ENCODE data around the gene IKZF4. TPM values are rescaled to one million over a fixed set of nuclear protein-coding genes. Genes with fewer than 3 reads are reported as not detected.

IKZF4 gene
- total and polyA plus RNA-seq, 2 of the 8 experiments (the other 6 are each of a cell fraction or from before 2014, with no cell fraction given), result 8.0 to 13.3 TPM

DNA sequence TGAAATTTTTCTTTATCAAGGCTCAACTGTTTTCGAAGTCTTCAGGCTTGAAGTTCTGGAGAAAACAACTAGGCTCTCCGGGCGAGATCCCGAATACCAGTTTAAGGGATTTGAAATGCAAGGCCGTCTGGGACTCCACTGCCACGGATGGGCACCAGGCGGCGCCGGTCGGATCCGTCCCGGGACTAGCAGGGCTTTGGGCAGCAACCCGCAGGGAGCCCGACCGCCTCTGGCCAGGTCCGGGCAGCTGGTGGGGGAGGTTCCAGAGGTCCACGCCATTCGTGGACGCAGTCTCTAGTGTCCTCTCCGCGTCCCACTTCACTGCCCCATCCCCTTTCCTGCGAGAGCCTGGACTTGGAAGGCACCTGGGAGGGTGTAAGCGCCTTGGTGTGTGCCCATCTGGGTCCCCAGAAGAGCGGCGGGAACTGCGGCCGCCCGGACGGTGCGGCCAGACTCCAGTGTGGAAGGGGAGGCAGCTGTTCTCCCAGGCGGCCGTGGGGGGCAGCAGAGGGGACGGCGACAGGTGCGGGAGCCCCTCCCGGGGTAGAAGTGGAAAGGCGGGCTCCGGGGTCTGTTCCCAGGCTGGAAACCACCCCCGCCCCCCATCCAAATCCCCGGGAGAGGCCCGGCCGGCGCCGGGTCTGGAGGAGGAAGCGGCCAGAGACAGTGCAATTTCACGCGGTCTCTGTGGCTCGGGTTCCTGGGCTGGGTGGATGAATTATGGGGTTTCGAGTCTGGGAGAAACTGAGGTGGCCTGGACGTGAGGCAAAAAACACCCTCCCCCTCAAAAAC, 58.3 kb downstream of the IKZF4 start:
- peak overlapping the region; percentile 100 for H2BK12ac ChIP-seq (ENCODE audit: low read depth, low read length)
- H3K23ac ChIP-seq (ENCODE audit: insufficient read length), result no peak overlapping the region
- peaks cover 3 to 17% (median 11%) of the 10 kb centered on the region in 4 experiments for H3K4me1 ChIP-seq (replicated peaks in 1 of 4; ENCODE audit: control insufficient read depth in 3 of 4, insufficient read depth in 4 of 4, low read length in 3 of 4)
- H3K4me3 ChIP-seq (ENCODE audit: extremely low read depth in 1 of 4, insufficient read depth in 2 of 4, low read depth in 3 of 4, low read length in 4 of 4), result peak overlapping the region; percentile 74 to 89 (median 80)
- H3K9me3 ChIP-seq (ENCODE audit: insufficient read depth in 2 of 2, low read depth in 1 of 2, low read length in 1 of 2), result no peaks in the 10 kb centered on the region; a peak in 1 of 4 replicates
- peak overlapping the region; percentile 97 for H3K56ac ChIP-seq (replicated peaks; ENCODE audit: insufficient read length, low read depth, low read length)
- 0 out of 2 replicates have a peak overlapping the region, but pooled peaks have one; percentile 61 for H2BK20ac ChIP-seq (ENCODE audit: low read length)
- H3K23me2 ChIP-seq (ENCODE audit: low read depth, low read length), result peaks cover 7% of the 10 kb centered on the region; the same call in 1 of the 2 replicates
- no peaks in the 10 kb centered on the region for H3K27me3 ChIP-seq (replicated peaks in 1 of 4; ENCODE audit: control insufficient read depth in 3 of 4, extremely low read depth in 1 of 4, insufficient read depth in 3 of 4, low read length in 3 of 4)
- H4K20me1 ChIP-seq (replicated peaks in 1 of 2; ENCODE audit: control insufficient read depth in 1 of 2, insufficient read depth in 2 of 2, low read length in 2 of 2), result peaks cover 2 to 10% of the 10 kb centered on the region in 2 experiments
- DNase-seq (ENCODE audit: low read depth in 1 of 2, low spot score in 2 of 2) (peak; percentile 82 to 98), FAIRE-seq (no peak)
- peak overlapping the region; percentile 100 for H4K5ac ChIP-seq (ENCODE audit: insufficient read length, low read depth, low read length)
- WGBS, 2 experiments (ENCODE audit: extremely low coverage in 1 of 2, insufficient coverage in 1 of 2, insufficient read length in 1 of 2, insufficient replicate concordance in 2 of 2, low coverage in 1 of 2, low lambda C conversion rate in 2 of 2, missing lambda C conversion rate in 1 of 2), result 4% methylated on average over 50 of the region's 50 CpGs; no CpG with 5 or more reads in 1 of the 2 experiments
- H3K79me2 ChIP-seq (ENCODE audit: control insufficient read depth in 1 of 2, insufficient read depth in 2 of 2, low read length in 2 of 2), result peaks cover 0 to 27% of the 10 kb centered on the region in 2 experiments; a peak in 2 of 4 replicates
- peak overlapping the region; percentile 62 to 97 for H3K4me2 ChIP-seq (ENCODE audit: insufficient read depth in 1 of 2, low read depth in 2 of 2, low read length in 2 of 2)
- H3K9ac ChIP-seq (replicated peaks in 1 of 4; ENCODE audit: extremely low read depth in 1 of 4, low read depth in 3 of 4, low read length in 3 of 4), result peak overlapping the region; percentile 79 to 95 (median 86)
- peak overlapping the region; percentile 98 for H2BK5ac ChIP-seq (ENCODE audit: low read depth, low read length)
- H4K91ac ChIP-seq (replicated peaks; ENCODE audit: insufficient read length, low read length), result peak overlapping the region; percentile 98
- peak overlapping the region; percentile 99 for H4K8ac ChIP-seq (ENCODE audit: extremely low read depth, insufficient read depth, low read length)
- H3K36me3 ChIP-seq (ENCODE audit: control insufficient read depth in 2 of 4, insufficient read depth in 4 of 4, low read length in 3 of 4), result peaks cover 0 to 2% (median 0%) of the 10 kb centered on the region in 4 experiments; a peak in 4 of 8 replicates
- no peak overlapping the region for H2AK5ac ChIP-seq (ENCODE audit: low read depth, low read length)
- H2BK15ac ChIP-seq (ENCODE audit: low read length), result peak overlapping the region; percentile 100
- no peak overlapping the region for H3K4ac ChIP-seq (replicated peaks; ENCODE audit: insufficient read length, low read depth, low read length)
- peaks cover 6% of the 10 kb centered on the region; the same call in 1 of the 2 replicates for H3K79me1 ChIP-seq (ENCODE audit: low read depth, low read length)
- peak overlapping the region; percentile 96 for H2BK120ac ChIP-seq (replicated peaks; ENCODE audit: low read depth, low read length)
- POLR2A ChIA-PET (ENCODE audit: partially characterized antibody), result interaction anchor here (0.6 to 8.9 kb wide), 32 partner anchors 13 to 355 kb away, joined by 3 to 112 read pairs (median 4); partner anchors contain the start of genes ESYT1, IKZF4, MYL6 and PA2G4
- H3K18ac ChIP-seq (ENCODE audit: extremely low read depth, low read length), result peak overlapping the region; percentile 100
- no peak overlapping the region for H3K14ac ChIP-seq (ENCODE audit: insufficient read length)
- H3K27ac ChIP-seq (ENCODE audit: low read depth, low read length), result peak overlapping the region; percentile 92
- peak overlapping the region; percentile 99 for H2AFZ ChIP-seq (ENCODE audit: low read length)
- CTCF ChIA-PET (ENCODE audit: partially characterized antibody), result interaction anchor here (0.6 to 5.1 kb wide), 21 partner anchors 11 to 362 kb away, joined by 3 to 31 read pairs (median 5); partner anchors contain the start of genes ORMDL2, PA2G4, RNF41 and SARNP
- TF ChIP-seq TCF12 (IDR thresholded peaks at IDR 0.05; ENCODE audit: low read depth, low read length), result peak; percentile 76; the same call in 1 of the 2 replicates
- TF ChIP-seq POLR2AphosphoS5 (IDR thresholded peaks at IDR 0.05; ENCODE audit: low read depth, low read length), result 0 out of 2 replicates have a peak, but pooled peaks have one; percentile 65
- 0 out of 2 replicates have a peak, but pooled peaks have one; percentile 10 for TF ChIP-seq KDM1A (IDR thresholded peaks at IDR 0.05; ENCODE audit: borderline replicate concordance, low read length)
- no peak for TF ChIP-seq CBX8 (IDR thresholded peaks at IDR 0.05; ENCODE audit: borderline replicate concordance, low read depth, low read length)
- TF ChIP-seq JUND (IDR thresholded peaks at IDR 0.05; ENCODE audit: low read length), result no peak; the same call in 1 of the 2 replicates
- TF ChIP-seq TAF1 (IDR thresholded peaks at IDR 0.05; ENCODE audit: low read depth, low read length), result peak; percentile 90
- peak in 1 of 2 experiments; percentile 84; a peak in 2 of 3 replicates for TF ChIP-seq POLR2A (IDR thresholded peaks at IDR 0.05; ENCODE audit: control extremely low read depth in 1 of 2, low read depth in 2 of 2, low read length in 2 of 2)
- TF ChIP-seq SP2 (IDR thresholded peaks at IDR 0.05; ENCODE audit: low read length), result no peak
- TF ChIP-seq ASH2L (IDR thresholded peaks at IDR 0.05; ENCODE audit: low read length), result peak; percentile 41
- TF ChIP-seq, protein P1, sequence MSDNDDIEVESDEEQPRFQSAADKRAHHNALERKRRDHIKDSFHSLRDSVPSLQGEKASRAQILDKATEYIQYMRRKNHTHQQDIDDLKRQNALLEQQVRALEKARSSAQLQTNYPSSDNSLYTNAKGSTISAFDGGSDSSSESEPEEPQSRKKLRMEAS (IDR thresholded peaks at IDR 0.05), result peak; percentile 38
- no peak for TF ChIP-seq EZH2 (IDR thresholded peaks at IDR 0.05; ENCODE audit: low read depth, low read length, severe bottlenecking)
- TF ChIP-seq CHD2 (IDR thresholded peaks at IDR 0.05; ENCODE audit: low read length), result no peak

All from H1 (cell line).